SK-N-SH treated with all-trans-retinoic acid at 6 μM for 48 hours (cell line): ENCODE measurements around the gene OR9Q1.

Experiments
- ATAC-seq: fragments of 200-7000 bp; cut with Tn5 transposase; 3 replicates; pipeline ENCODE4 v1.9.1; 2020; ENCODE audit warnings: mild to moderate bottlenecking, moderate library complexity
- ARNTL ChIP-seq: fragments of 450-650 bp; formaldehyde crosslinking; IDR thresholded peaks from 2 replicates; pipeline ENCODE4 v1.5.0; 2020; ENCODE audit warnings: low read depth, mild to moderate bottlenecking, moderate library complexity, borderline replicate concordance
- BACH2 ChIP-seq: fragments of 250-450 bp; sonication (Bioruptor Pico); IDR thresholded peaks from 2 replicates; pipeline ENCODE4 v1.9.0; 2021; ENCODE audit warnings: mild to moderate bottlenecking, borderline replicate concordance
- CREB5 ChIP-seq: fragments of 250-450 bp; sonication (Bioruptor Pico); IDR thresholded peaks from 2 replicates; pipeline ENCODE4 v1.5.1; 2020; ENCODE audit warnings: low read depth, mild to moderate bottlenecking, moderate library complexity
- CSDC2 ChIP-seq: fragments of 250-450 bp; sonication (Bioruptor Pico); IDR thresholded peaks from 2 replicates; pipeline ENCODE4 v1.5.0; 2020; ENCODE audit warnings: mild to moderate bottlenecking, moderate library complexity
- CSRNP3 ChIP-seq: fragments of 250-450 bp; sonication (Bioruptor Pico); IDR thresholded peaks from 2 replicates; pipeline ENCODE4 v1.5.1; 2021; ENCODE audit warnings: mild to moderate bottlenecking, moderate library complexity
- ESRRG ChIP-seq: fragments of 250-450 bp; sonication (Bioruptor Pico); IDR thresholded peaks from 2 replicates; pipeline ENCODE4 v1.6.1; 2021; ENCODE audit warnings: mild to moderate bottlenecking
- GLIS3 ChIP-seq: fragments of 250-450 bp; sonication (Bioruptor Pico); IDR thresholded peaks from 2 replicates; pipeline ENCODE4 v1.5.0; 2020; ENCODE audit warnings: mild to moderate bottlenecking, moderate library complexity
- ISL1 ChIP-seq: fragments of 250-450 bp; sonication (Bioruptor Pico); IDR thresholded peaks from 2 replicates; pipeline ENCODE4 v2.1.2; 2022; ENCODE audit warnings: mild to moderate bottlenecking, moderate library complexity
- OSR1 ChIP-seq: fragments of 250-450 bp; sonication (Bioruptor Pico); IDR thresholded peaks from 2 replicates; pipeline ENCODE4 v1.8.0; 2022; ENCODE audit warnings: moderate library complexity, mild to moderate bottlenecking, inconsistent platforms
- PATZ1 ChIP-seq: fragments of 250-450 bp; sonication (Bioruptor Pico); IDR thresholded peaks from 2 replicates; pipeline ENCODE4 v1.8.0; 2020; ENCODE audit warnings: mild to moderate bottlenecking, moderate library complexity, borderline replicate concordance
- POU6F1 ChIP-seq: fragments of 250-450 bp; sonication (Bioruptor Pico); IDR thresholded peaks from 2 replicates; pipeline ENCODE4 v1.8.0; 2021; ENCODE audit warnings: low read depth, mild to moderate bottlenecking, moderate library complexity, borderline replicate concordance
- PPARA ChIP-seq: fragments of 250-450 bp; sonication (Bioruptor Pico); IDR thresholded peaks from 2 replicates; pipeline ENCODE4 v1.5.0; 2020; ENCODE audit warnings: mild to moderate bottlenecking, borderline replicate concordance
- RARB ChIP-seq: fragments of 250-450 bp; sonication (Bioruptor Pico); IDR thresholded peaks from 2 replicates; pipeline ENCODE4 v1.8.0; 2021; ENCODE audit warnings: mild to moderate bottlenecking, moderate library complexity
- SNAI2 ChIP-seq: fragments of 250-450 bp; sonication (Bioruptor Pico); IDR thresholded peaks from 2 replicates; pipeline ENCODE4 v1.5.0; 2020; ENCODE audit warnings: mild to moderate bottlenecking, moderate library complexity
- TCF4 ChIP-seq: fragments of 250-450 bp; sonication (Bioruptor Pico); IDR thresholded peaks from 2 replicates; pipeline ENCODE4 v1.8.0; 2021; ENCODE audit warnings: mild to moderate bottlenecking, moderate library complexity, borderline replicate concordance
- TOX ChIP-seq: fragments of 250-450 bp; sonication (Bioruptor Pico); IDR thresholded peaks from 2 replicates; pipeline ENCODE4 v1.8.0; 2021; ENCODE audit warnings: mild to moderate bottlenecking, moderate library complexity, borderline replicate concordance
- TSHZ2 ChIP-seq: fragments of 250-450 bp; sonication (Bioruptor Pico); IDR thresholded peaks from 2 replicates; pipeline ENCODE4 v1.5.0; 2020; ENCODE audit warnings: mild to moderate bottlenecking, moderate library complexity
- ZC3H10 ChIP-seq: fragments of 250-450 bp; sonication (Bioruptor Pico); IDR thresholded peaks from 2 replicates; pipeline ENCODE4 v1.5.1; 2021; ENCODE audit warnings: mild to moderate bottlenecking, moderate library complexity
- ZFP3 ChIP-seq: fragments of 250-450 bp; sonication (Bioruptor Pico); IDR thresholded peaks from 2 replicates; pipeline ENCODE4 v1.5.0; 2020; ENCODE audit warnings: mild to moderate bottlenecking, moderate library complexity
- ZFP30 ChIP-seq: fragments of 450-650 bp; formaldehyde crosslinking; IDR thresholded peaks from 2 replicates; pipeline ENCODE4 v1.5.0; 2022; ENCODE audit warnings: mild to moderate bottlenecking, moderate library complexity
- ZNF565 ChIP-seq: fragments of 450-650 bp; formaldehyde crosslinking; conservative IDR thresholded peaks from 2 replicates; pipeline ENCODE4 v1.5.0; 2020; ENCODE audit warnings: low read depth, mild to moderate bottlenecking, moderate library complexity
- ZNF70 ChIP-seq: fragments of 450-650 bp; formaldehyde crosslinking; IDR thresholded peaks from 2 replicates; pipeline ENCODE4 v1.5.0; 2020; ENCODE audit warnings: mild to moderate bottlenecking, moderate library complexity
- ZNF8 ChIP-seq: fragments of 450-650 bp; formaldehyde crosslinking; IDR thresholded peaks from 2 replicates; pipeline ENCODE4 v1.5.0; 2020; ENCODE audit warnings: mild to moderate bottlenecking, moderate library complexity

OR9Q1 gene

GRCh38 chr11:58030653-58031052 is 7.0 kb downstream of the OR9Q1 start, which contains the start of gene OR6Q1:
TSS of gene OR6Q1 (plus strand) at chr11:58030953. CDS start at chr11:58030953, 0 bp downstream.
- TF ChIP-seq OSR1 (CRISPR knock-in tag) (no peak), TOX (CRISPR knock-in tag) (no peak), PATZ1 (CRISPR knock-in tag) (no peak), ISL1 (CRISPR knock-in tag) (no peak), SNAI2 (no peak), BACH2 (no peak), ZFP3 (no peak), CSRNP3 (no peak), ARNTL (CRISPR knock-in tag) (no peak), ZNF8 (CRISPR knock-in tag) (no peak), TSHZ2 (no peak), CSDC2 (no peak), ZNF565 (no peak), ZFP30 (CRISPR knock-in tag) (no peak), GLIS3 (CRISPR knock-in tag) (no peak), ZNF70 (no peak)
- ATAC-seq = no peak

GRCh38 chr11:58034471-58034870 is 10.8 kb downstream of the OR9Q1 start:
- no peak for ATAC-seq
- TF ChIP-seq TOX (CRISPR knock-in tag) (no peak), ESRRG (no peak), ZC3H10 (CRISPR knock-in tag) (no peak), TCF4 (no peak), PATZ1 (CRISPR knock-in tag) (no peak), ZFP30 (CRISPR knock-in tag) (no peak), CREB5 (CRISPR knock-in tag) (no peak), ZNF565 (no peak), ISL1 (CRISPR knock-in tag) (no peak), ZNF8 (CRISPR knock-in tag) (no peak), GLIS3 (CRISPR knock-in tag) (no peak), PPARA (CRISPR knock-in tag) (no peak), POU6F1 (no peak), RARB (no peak), TSHZ2 (no peak)
